HUES64 (cell line): Measurements from ENCODE around the gene CASK.
"Not testable (repeated sequence)": the region's sequence is repeated elsewhere in the genome, so short reads cannot be mapped to it uniquely, and the experiment has no call there.

Experiments
- H3K27ac ChIP-seq: 2 replicates; pipeline ENCODE4 v1.7.0; 2013; ENCODE audit warnings: low read depth, low read length, inconsistent platforms
- H3K27me3 ChIP-seq: 2 replicates; pipeline ENCODE4 v1.6.1; 2013; ENCODE audit warnings: mild to moderate bottlenecking, low read length; ENCODE audit not compliant: insufficient read depth
- H3K36me3 ChIP-seq: 2 replicates; pipeline ENCODE4 v1.6.1; 2013; ENCODE audit warnings: mild to moderate bottlenecking, low read length; ENCODE audit not compliant: insufficient read depth
- H3K4me1 ChIP-seq: 2 replicates; pipeline ENCODE4 v1.6.1; 2013; ENCODE audit warnings: mild to moderate bottlenecking, low read length, moderate library complexity; ENCODE audit not compliant: insufficient read depth
- H3K4me3 ChIP-seq: 2 replicates; pipeline ENCODE4 v1.5.1; 2013; ENCODE audit warnings: mild to moderate bottlenecking, low read length, moderate library complexity
- H3K9ac ChIP-seq: 2 replicates; pipeline ENCODE4 v1.6.1; 2013; ENCODE audit warnings: mild to moderate bottlenecking, low read depth, low read length
- H3K9me3 ChIP-seq: 2 replicates; pipeline ENCODE4 v1.6.1; 2013; ENCODE audit warnings: low read depth, low read length; ENCODE audit not compliant: insufficient read depth
- WGBS: fragments of 150-250, 120-280 bp; methylation state at CpG from one replicate; pipeline ENCODE4 v1.1.7; 2013; ENCODE audit warnings: missing lambda C conversion rate; 5-methylcytosine and 5-hydroxymethylcytosine counted together

The CASK gene

GRCh38 chrX:41518127-41518840, 405.1 kb downstream of the CASK start:
- Histone ChIP-seq H3K9me3 (no peaks in the 10 kb centered on the region), H3K27ac (no peak overlapping the region), H3K9ac (no peak overlapping the region), H3K36me3 (peaks cover under 1% of the 10 kb centered on the region; the same call in 1 of the 2 replicates), H3K4me3 (no peak overlapping the region), H3K27me3 (no peaks in the 10 kb centered on the region), H3K4me1 (peaks cover 16% of the 10 kb centered on the region; the same call in 1 of the 2 replicates)
- WGBS: 93% methylated on average over 8 of the region's 9 CpGs

- H3K4me1 ChIP-seq: peaks cover 16% of the 10 kb centered on the region; the same call in 1 of the 2 replicates
- no peak overlapping the region for H3K4me3 ChIP-seq
- H3K27me3 ChIP-seq: no peaks in the 10 kb centered on the region
- H3K36me3 ChIP-seq: no peaks in the 10 kb centered on the region; the same call in 1 of the 2 replicates
- H3K27ac ChIP-seq: no peak overlapping the region
- WGBS: 46% methylated on average over 4 of the region's 4 CpGs
- H3K9ac ChIP-seq: no peak overlapping the region
- H3K9me3 ChIP-seq: no peaks in the 10 kb centered on the region
These were observed 406.2 kb downstream of the CASK start for GRCh38 chrX:41516999-41517765.

GRCh38 chrX:41516456-41516855, 406.9 kb downstream of the CASK start:
- H3K27me3 ChIP-seq: no peaks in the 10 kb centered on the region
- no peak overlapping the region for H3K4me3 ChIP-seq
- H3K36me3 ChIP-seq: no peaks in the 10 kb centered on the region; the same call in 1 of the 2 replicates
- no peak overlapping the region for H3K9ac ChIP-seq
- H3K4me1 ChIP-seq: peaks cover 13% of the 10 kb centered on the region; the same call in 1 of the 2 replicates
- H3K27ac ChIP-seq: no peak overlapping the region
- H3K9me3 ChIP-seq: no peaks in the 10 kb centered on the region
- WGBS: 88% methylated on average over 5 of the region's 5 CpGs

- WGBS: 90% methylated on average over 11 of the region's 12 CpGs
- no peaks in the 10 kb centered on the region for H3K9me3 ChIP-seq
- no peak overlapping the region for H3K27ac ChIP-seq
- no peaks in the 10 kb centered on the region for H3K36me3 ChIP-seq
- H3K9ac ChIP-seq: no peak overlapping the region
- H3K27me3 ChIP-seq: no peaks in the 10 kb centered on the region
- no peak overlapping the region for H3K4me3 ChIP-seq
- H3K4me1 ChIP-seq: peaks cover 9% of the 10 kb centered on the region; the same call in 1 of the 2 replicates
These were observed 408.0 kb downstream of the CASK start for GRCh38 chrX:41515376-41515775.

GRCh38 chrX:41514179-41514578, 409.2 kb downstream of the CASK start:
- Histone ChIP-seq H3K36me3 (no peaks in the 10 kb centered on the region), H3K4me3 (no peak overlapping the region), H3K27ac (no peak overlapping the region), H3K9me3 (no peaks in the 10 kb centered on the region), H3K27me3 (no peaks in the 10 kb centered on the region), H3K4me1 (peaks cover 9% of the 10 kb centered on the region; the same call in 1 of the 2 replicates), H3K9ac (no peak overlapping the region)
- WGBS: 84% methylated on average over 9 of the region's 9 CpGs

GRCh38 chrX:41512853-41513252, 410.5 kb downstream of the CASK start:
- not testable (repeated sequence) for H3K27me3 ChIP-seq, H3K9me3 ChIP-seq, H3K4me1 ChIP-seq, H3K9ac ChIP-seq, H3K27ac ChIP-seq, H3K4me3 ChIP-seq, H3K36me3 ChIP-seq
- 95% methylated on average over 7 of the region's 7 CpGs for WGBS

GRCh38 chrX:41512394-41512793, 411.0 kb downstream of the CASK start:
- H3K9me3 ChIP-seq: no peaks in the 10 kb centered on the region
- H3K4me3 ChIP-seq: no peak overlapping the region
- H3K27me3 ChIP-seq: no peaks in the 10 kb centered on the region
- no peaks in the 10 kb centered on the region for H3K36me3 ChIP-seq
- WGBS: 95% methylated on average over 4 of the region's 4 CpGs
- no peak overlapping the region for H3K27ac ChIP-seq
- no peak overlapping the region for H3K9ac ChIP-seq
- peaks cover 9% of the 10 kb centered on the region; the same call in 1 of the 2 replicates for H3K4me1 ChIP-seq

GRCh38 chrX:41507919-41508318, 415.4 kb downstream of the CASK start:
- Histone ChIP-seq H3K36me3 (no peaks in the 10 kb centered on the region), H3K9ac (no peak overlapping the region), H3K4me1 (no peaks in the 10 kb centered on the region), H3K27ac (no peak overlapping the region), H3K27me3 (no peaks in the 10 kb centered on the region), H3K4me3 (no peak overlapping the region), H3K9me3 (no peaks in the 10 kb centered on the region)
- 98% methylated on average over 4 of the region's 4 CpGs for WGBS

GRCh38 chrX:41502004-41502403, 421.4 kb downstream of the CASK start:
- H3K36me3 ChIP-seq: no peaks in the 10 kb centered on the region
- H3K4me1 ChIP-seq: no peaks in the 10 kb centered on the region
- no CpG with 5 or more reads among the region's 1 CpG for WGBS
- no peak overlapping the region for H3K9ac ChIP-seq
- H3K4me3 ChIP-seq: no peak overlapping the region
- no peaks in the 10 kb centered on the region for H3K27me3 ChIP-seq
- H3K27ac ChIP-seq: no peak overlapping the region
- H3K9me3 ChIP-seq: no peaks in the 10 kb centered on the region

GRCh38 chrX:41499984-41500383, 423.4 kb downstream of the CASK start:
- no peak overlapping the region for H3K27ac ChIP-seq
- H3K4me3 ChIP-seq: no peak overlapping the region
- H3K36me3 ChIP-seq: no peaks in the 10 kb centered on the region
- H3K9ac ChIP-seq: no peak overlapping the region
- H3K27me3 ChIP-seq: no peaks in the 10 kb centered on the region
- 92% methylated on average over 2 of the region's 3 CpGs for WGBS
- no peaks in the 10 kb centered on the region for H3K4me1 ChIP-seq
- H3K9me3 ChIP-seq: no peaks in the 10 kb centered on the region

- Histone ChIP-seq H3K9ac (no peak overlapping the region), H3K9me3 (no peaks in the 10 kb centered on the region), H3K27me3 (no peaks in the 10 kb centered on the region), H3K36me3 (no peaks in the 10 kb centered on the region), H3K4me1 (no peaks in the 10 kb centered on the region), H3K4me3 (no peak overlapping the region), H3K27ac (no peak overlapping the region)
- 98% methylated on average over 6 of the region's 7 CpGs for WGBS
These were observed 424.2 kb downstream of the CASK start for GRCh38 chrX:41499195-41499594.
